SU-DHL-6 (cell line): ENCODE measurements around the gene BMERB1.

Experiments
- H2AFZ ChIP-seq: fragments of 200-600 bp; sonication (generic); 2 replicates; pipeline ENCODE4 v1.6.1; 2014; ENCODE audit warnings: low read depth, mild to moderate bottlenecking, moderate library complexity, mixed read lengths, antibody characterized with exemption, low read length; ENCODE audit not compliant: severe bottlenecking
- H3F3A ChIP-seq: fragments of 200-600 bp; shearing (Covaris generic); 2 replicates; pipeline ENCODE4 v1.6.0; 2016; ENCODE audit warnings: antibody characterized with exemption, mild to moderate bottlenecking; ENCODE audit not compliant: insufficient read depth
- H3K27ac ChIP-seq: fragments of 200-600 bp; sonication (generic); 2 replicates; pipeline ENCODE4 v1.5.1; 2016; ENCODE audit warnings: low read depth, mild to moderate bottlenecking, low read length, moderate library complexity, mixed read lengths
- H3K27me3 ChIP-seq: fragments of 200-600 bp; sonication (generic), shearing (Covaris generic); 2 replicates; pipeline ENCODE4 v1.6.0; 2014; ENCODE audit warnings: mild to moderate bottlenecking, low read length
- H3K36me3 ChIP-seq: fragments of 200-600 bp; sonication (generic); 2 replicates; pipeline ENCODE4 v1.6.1; 2014; ENCODE audit warnings: mild to moderate bottlenecking, low read length, mixed read lengths
- H3K4me2 ChIP-seq: fragments of 300-600, 200-600 bp; shearing (Covaris generic), sonication (generic); 2 replicates; pipeline ENCODE4 v1.6.0; 2014; ENCODE audit warnings: low read length, low read depth, mild to moderate bottlenecking; ENCODE audit not compliant: poor library complexity, severe bottlenecking
- H3K4me3 ChIP-seq: fragments of 200-600 bp; sonication (generic); 2 replicates; pipeline ENCODE4 v1.5.1; 2014; ENCODE audit warnings: antibody characterized with exemption, low read length, mild to moderate bottlenecking, mixed read lengths; ENCODE audit not compliant: insufficient read depth, poor library complexity, severe bottlenecking
- H3K79me2 ChIP-seq: fragments of 200-600 bp; sonication (generic); 2 replicates; pipeline ENCODE4 v1.6.1; 2014; ENCODE audit warnings: mild to moderate bottlenecking, low read length, moderate library complexity; ENCODE audit not compliant: insufficient read depth
- H3K9ac ChIP-seq: fragments of 200-600 bp; sonication (generic); 2 replicates; pipeline ENCODE4 v1.7.0; 2014; ENCODE audit warnings: mild to moderate bottlenecking, low read length
- H3K9me2 ChIP-seq: fragments of 200-600 bp; sonication (generic); replicated peaks from 2 replicates; pipeline ENCODE4 v1.6.1; 2014; ENCODE audit warnings: low read length; ENCODE audit not compliant: insufficient read depth
- H3K9me3 ChIP-seq: fragments of 200-600 bp; sonication (generic); 2 replicates; pipeline ENCODE4 v1.6.1; 2014; ENCODE audit warnings: low read length, mixed read lengths; ENCODE audit not compliant: insufficient read depth
- H4K20me1 ChIP-seq: fragments of 200-600 bp; sonication (generic); 2 replicates; pipeline ENCODE4 v1.6.1; 2014; ENCODE audit warnings: low read depth, mild to moderate bottlenecking, antibody characterized with exemption, low read length, moderate library complexity, mixed read lengths
- CTCF ChIP-seq: fragments of 200-600 bp; sonication (generic); IDR thresholded peaks from one replicate; pipeline ENCODE4 v1.5.1; 2017; ENCODE audit warnings: antibody characterized with exemption, mild to moderate bottlenecking, low read length, moderate library complexity; ENCODE audit not compliant: insufficient read depth, poor library complexity, severe bottlenecking
- EZH2phosphoT487 ChIP-seq: fragments of 200-600 bp; sonication (generic), shearing (Covaris generic); conservative IDR thresholded peaks from 2 replicates; pipeline ENCODE4 v1.6.1; 2018; ENCODE audit warnings: mild to moderate bottlenecking, antibody characterized with exemption, low read length, moderate library complexity, mixed read lengths

BMERB1 gene

GRCh38 chr16:15515992-15516391 is 81.6 kb downstream of the BMERB1 start:
- Histone ChIP-seq H3F3A (no peaks in the 10 kb centered on the region), H3K9me2 (no peaks in the 10 kb centered on the region), H3K79me2 (no peaks in the 10 kb centered on the region), H3K27me3 (no peaks in the 10 kb centered on the region), H3K36me3 (no peaks in the 10 kb centered on the region), H3K9me3 (no peaks in the 10 kb centered on the region), H4K20me1 (no peaks in the 10 kb centered on the region), H3K27ac (no peak overlapping the region), H2AFZ (no peak overlapping the region), H3K9ac (no peak overlapping the region), H3K4me2 (no peak overlapping the region), H3K4me3 (no peak overlapping the region)
- TF ChIP-seq CTCF: no peak
- no peak for TF ChIP-seq EZH2phosphoT487

DNA sequence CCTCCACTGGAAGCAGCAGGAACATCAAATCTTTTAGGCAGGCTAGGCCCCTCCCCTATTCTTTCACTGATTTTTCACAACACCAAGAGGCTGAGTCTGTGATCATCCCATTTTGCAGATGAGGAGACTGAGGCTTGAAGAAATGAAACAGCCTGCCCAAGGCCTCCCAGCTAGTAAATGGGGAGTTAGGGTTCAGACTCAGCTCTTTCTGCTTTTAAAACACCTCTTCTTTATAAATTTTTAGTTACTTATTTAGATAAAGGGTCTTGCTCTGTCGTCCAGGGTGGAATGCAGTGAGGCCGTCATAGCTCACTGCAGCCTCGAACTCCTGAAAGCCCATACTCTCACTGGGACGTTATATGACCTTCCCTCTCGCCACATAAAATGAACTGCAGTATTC is 82.2 kb downstream of the BMERB1 start:
- no peak overlapping the region for H3K27ac ChIP-seq
- H3K36me3 ChIP-seq: no peaks in the 10 kb centered on the region

DNA sequence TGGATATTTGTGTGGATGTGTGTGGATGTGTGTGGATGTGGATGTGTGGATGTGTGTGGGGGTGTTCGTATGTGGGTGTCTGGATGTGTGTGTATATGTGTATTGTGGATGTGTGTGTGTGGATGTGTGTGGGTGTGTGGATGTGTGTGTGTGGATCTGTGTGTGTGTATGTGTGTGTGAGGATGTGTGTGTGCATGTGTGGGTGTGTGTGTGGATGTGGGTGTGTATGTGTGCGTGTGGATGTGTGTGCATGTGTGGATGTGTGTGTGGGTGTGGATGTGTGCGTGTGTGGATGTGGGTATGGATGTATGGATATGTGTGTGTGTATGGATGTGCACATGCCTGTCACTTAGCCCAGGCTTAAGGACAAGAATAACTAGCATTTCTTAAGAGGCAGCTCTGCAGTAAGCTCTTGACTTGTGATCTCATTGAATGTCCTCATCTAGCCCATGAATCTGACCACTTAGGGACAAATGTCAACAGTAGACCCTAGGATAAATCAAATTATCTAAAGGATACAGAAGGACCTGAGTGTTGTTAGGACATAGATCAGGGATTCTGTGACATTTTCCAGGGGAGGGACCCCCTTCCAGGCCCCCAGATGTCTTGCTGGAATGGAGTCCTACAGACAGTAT is 83.5 kb downstream of the BMERB1 start:
- Histone ChIP-seq H4K20me1 (no peaks in the 10 kb centered on the region), H3F3A (no peaks in the 10 kb centered on the region), H3K9me3 (no peaks in the 10 kb centered on the region), H3K27me3 (no peaks in the 10 kb centered on the region), H3K9ac (no peak overlapping the region), H3K79me2 (no peaks in the 10 kb centered on the region), H3K9me2 (no peaks in the 10 kb centered on the region), H3K4me2 (no peak overlapping the region), H3K4me3 (no peak overlapping the region), H3K27ac (no peak overlapping the region), H3K36me3 (no peaks in the 10 kb centered on the region), H2AFZ (no peak overlapping the region)
- TF ChIP-seq EZH2phosphoT487: no peak
- no peak for TF ChIP-seq CTCF

More for the DNA sequence above, 82.2 kb downstream of the BMERB1 start:
- Histone ChIP-seq H3K27me3 (no peaks in the 10 kb centered on the region), H2AFZ (no peak overlapping the region), H3F3A (no peaks in the 10 kb centered on the region), H4K20me1 (no peaks in the 10 kb centered on the region), H3K4me3 (no peak overlapping the region), H3K4me2 (no peak overlapping the region), H3K9me2 (no peaks in the 10 kb centered on the region), H3K79me2 (no peaks in the 10 kb centered on the region), H3K9me3 (no peaks in the 10 kb centered on the region), H3K9ac (no peak overlapping the region)
- TF ChIP-seq EZH2phosphoT487 (no peak), CTCF (no peak)
